ENCODE measurements around the gene MICAL3.
"Not testable (repeated sequence)": the region's sequence is repeated elsewhere in the genome, so short reads cannot be mapped to it uniquely, and the experiment has no call there.

DNA sequence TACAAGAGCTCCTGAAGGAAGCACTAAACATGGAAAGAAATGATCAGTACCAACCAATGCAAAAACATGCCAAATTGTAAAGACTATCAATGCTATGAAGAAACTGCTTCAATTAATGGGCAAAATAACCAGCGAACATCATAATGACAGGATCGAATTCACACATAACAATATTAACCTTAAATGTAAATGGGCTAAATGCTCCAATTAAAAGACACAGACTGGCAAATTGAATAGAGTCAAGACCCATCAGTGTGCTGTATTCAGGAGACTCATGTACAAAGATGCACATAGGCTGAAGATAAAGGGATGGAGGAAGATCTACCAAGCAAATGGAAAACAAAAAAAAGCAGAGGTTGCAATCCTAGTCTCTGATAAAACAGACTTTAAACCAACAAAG lies 91.9 kb downstream of the MICAL3 start:
- TF ChIP-seq, protein P1, sequence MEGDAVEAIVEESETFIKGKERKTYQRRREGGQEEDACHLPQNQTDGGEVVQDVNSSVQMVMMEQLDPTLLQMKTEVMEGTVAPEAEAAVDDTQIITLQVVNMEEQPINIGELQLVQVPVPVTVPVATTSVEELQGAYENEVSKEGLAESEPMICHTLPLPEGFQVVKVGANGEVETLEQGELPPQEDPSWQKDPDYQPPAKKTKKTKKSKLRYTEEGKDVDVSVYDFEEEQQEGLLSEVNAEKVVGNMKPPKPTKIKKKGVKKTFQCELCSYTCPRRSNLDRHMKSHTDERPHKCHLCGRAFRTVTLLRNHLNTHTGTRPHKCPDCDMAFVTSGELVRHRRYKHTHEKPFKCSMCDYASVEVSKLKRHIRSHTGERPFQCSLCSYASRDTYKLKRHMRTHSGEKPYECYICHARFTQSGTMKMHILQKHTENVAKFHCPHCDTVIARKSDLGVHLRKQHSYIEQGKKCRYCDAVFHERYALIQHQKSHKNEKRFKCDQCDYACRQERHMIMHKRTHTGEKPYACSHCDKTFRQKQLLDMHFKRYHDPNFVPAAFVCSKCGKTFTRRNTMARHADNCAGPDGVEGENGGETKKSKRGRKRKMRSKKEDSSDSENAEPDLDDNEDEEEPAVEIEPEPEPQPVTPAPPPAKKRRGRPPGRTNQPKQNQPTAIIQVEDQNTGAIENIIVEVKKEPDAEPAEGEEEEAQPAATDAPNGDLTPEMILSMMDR (IDR thresholded peaks at IDR 0.05): not testable (repeated sequence)
- not testable (repeated sequence) for TF ChIP-seq EZH2, EZH2phosphoT487 (IDR thresholded peaks at IDR 0.05)

Measured in neural progenitor cell (in vitro differentiated cells).